K562 (cell line): ENCODE results near the gene ACOT9.
"Not testable (repeated sequence)": the region's sequence is repeated elsewhere in the genome, so short reads cannot be mapped to it uniquely, and the experiment has no call there.

Source experiments
- ATF4 ChIP-seq: fragments of 450-650 bp; formaldehyde crosslinking; IDR thresholded peaks from 2 replicates; pipeline ENCODE4 v1.4.0; 2022; ENCODE audit warnings: mild to moderate bottlenecking, moderate library complexity
- ATF6 ChIP-seq: sonication (generic); formaldehyde crosslinking; IDR thresholded peaks from 2 replicates; pipeline ENCODE4 v1.4.0; 2020; ENCODE audit warnings: mild to moderate bottlenecking, missing genetic modification reagents
- CTCF ChIP-seq, 3 experiments: IDR thresholded peaks in 2 of 3; conservative IDR thresholded peaks in 1 of 3; 2 replicates each; pipeline ENCODE4 v1.5.1; 2011 to 2012; ENCODE audit warnings: low read length in 3 of 3, mild to moderate bottlenecking in 3 of 3, control low read depth in 2 of 3, improper control_type of control experiment in 1 of 3, inconsistent platforms in 1 of 3, low read depth in 1 of 3, mixed read lengths in 1 of 3, moderate library complexity in 1 of 3; ENCODE audit not compliant: insufficient read depth in 2 of 3
- EP300 ChIP-seq: IDR thresholded peaks from 2 replicates; pipeline ENCODE4 v1.6.1; 2012; ENCODE audit warnings: low read length, improper control_type of control experiment
- REST ChIP-seq, 2 experiments: fragments of 450-650 bp; formaldehyde crosslinking in 1 of 2; IDR thresholded peaks; 2 replicates each; pipeline versions ENCODE4 v1.4.0 to v1.6.1; 2014 to 2020; ENCODE audit warnings: mild to moderate bottlenecking in 2 of 2, borderline replicate concordance in 1 of 2, low read depth in 1 of 2
- SRSF9 ChIP-seq: fragments of 200-400 bp; formaldehyde crosslinking; IDR thresholded peaks from 2 replicates; pipeline ENCODE4 v1.6.1; 2017; ENCODE audit warnings: low read depth, low read length, borderline replicate concordance
- ZBTB40 ChIP-seq, 2 experiments: fragments of 450-650 bp in 1 of 2; sonication (generic) in 1 of 2; formaldehyde crosslinking in 1 of 2; IDR thresholded peaks; 2 replicates each; pipeline versions ENCODE4 v1.7.1 to v1.9.0; 2016 to 2022; ENCODE audit warnings: inconsistent platforms in 1 of 2, mild to moderate bottlenecking in 1 of 2, missing genetic modification reagents in 1 of 2

GRCh38 chrX:23771086-23771485 is 28.0 kb upstream of the ACOT9 start:
- TF ChIP-seq CTCF (IDR thresholded peaks at IDR 0.05 in 2 of 3, conservative IDR thresholded peaks at IDR 0.05 in 1 of 3; ENCODE audit: insufficient read depth in 2 of 3, low read depth in 1 of 3, low read length in 3 of 3); EP300; ZBTB40 (IDR thresholded peaks at IDR 0.05); ZBTB40 (CRISPR knock-in tag; IDR thresholded peaks at IDR 0.05); REST (IDR thresholded peaks at IDR 0.05; ENCODE audit: borderline replicate concordance); REST (CRISPR knock-in tag; IDR thresholded peaks at IDR 0.05; ENCODE audit: low read depth); ATF4 (CRISPR knock-in tag); ATF6 (CRISPR knock-in tag); SRSF9: not testable (repeated sequence)
